Endothelial cell of umbilical vein (primary cell): ENCODE data around the gene SLC7A10.

ENCODE experiments used
- POLR2A ChIP-seq: IDR thresholded peaks from 2 replicates; pipeline ENCODE4 v1.6.1; 2012; ENCODE audit warnings: low read depth, mild to moderate bottlenecking, control low read depth, low read length
- TF ChIP-seq, protein P1 (sequence below), 2 donors: IDR thresholded peaks; 1 replicate in 1 of 2; 2 replicates in 1 of 2; pipeline ENCODE4 v1.5.1; 2011; ENCODE audit warnings: low read length in 2 of 2, mild to moderate bottlenecking in 2 of 2, moderate library complexity in 2 of 2, control low read depth in 1 of 2, inconsistent platforms in 1 of 2, low read depth in 1 of 2; ENCODE audit not compliant: insufficient read depth in 1 of 2; ENCODE audit errors: extremely low read depth in 1 of 2
- TF ChIP-seq, protein P2 (sequence below): IDR thresholded peaks from 2 replicates; pipeline ENCODE4 v1.6.1; 2011; ENCODE audit not compliant: insufficient read depth, insufficient read length

GRCh38 chr19:33256261-33256660, 30.6 kb upstream of the SLC7A10 start:
- TF ChIP-seq, protein P1, sequence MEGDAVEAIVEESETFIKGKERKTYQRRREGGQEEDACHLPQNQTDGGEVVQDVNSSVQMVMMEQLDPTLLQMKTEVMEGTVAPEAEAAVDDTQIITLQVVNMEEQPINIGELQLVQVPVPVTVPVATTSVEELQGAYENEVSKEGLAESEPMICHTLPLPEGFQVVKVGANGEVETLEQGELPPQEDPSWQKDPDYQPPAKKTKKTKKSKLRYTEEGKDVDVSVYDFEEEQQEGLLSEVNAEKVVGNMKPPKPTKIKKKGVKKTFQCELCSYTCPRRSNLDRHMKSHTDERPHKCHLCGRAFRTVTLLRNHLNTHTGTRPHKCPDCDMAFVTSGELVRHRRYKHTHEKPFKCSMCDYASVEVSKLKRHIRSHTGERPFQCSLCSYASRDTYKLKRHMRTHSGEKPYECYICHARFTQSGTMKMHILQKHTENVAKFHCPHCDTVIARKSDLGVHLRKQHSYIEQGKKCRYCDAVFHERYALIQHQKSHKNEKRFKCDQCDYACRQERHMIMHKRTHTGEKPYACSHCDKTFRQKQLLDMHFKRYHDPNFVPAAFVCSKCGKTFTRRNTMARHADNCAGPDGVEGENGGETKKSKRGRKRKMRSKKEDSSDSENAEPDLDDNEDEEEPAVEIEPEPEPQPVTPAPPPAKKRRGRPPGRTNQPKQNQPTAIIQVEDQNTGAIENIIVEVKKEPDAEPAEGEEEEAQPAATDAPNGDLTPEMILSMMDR (IDR thresholded peaks at IDR 0.05; ENCODE audit: extremely low read depth in 1 of 2, insufficient read depth in 1 of 2, low read depth in 1 of 2, low read length in 2 of 2), result no peak
- TF ChIP-seq, protein P2, sequence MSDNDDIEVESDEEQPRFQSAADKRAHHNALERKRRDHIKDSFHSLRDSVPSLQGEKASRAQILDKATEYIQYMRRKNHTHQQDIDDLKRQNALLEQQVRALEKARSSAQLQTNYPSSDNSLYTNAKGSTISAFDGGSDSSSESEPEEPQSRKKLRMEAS, result no peak
- no peak for TF ChIP-seq POLR2A
